Caco-2 (cell line): ENCODE data around the gene SLC35F6. TPM values are rescaled to one million over a fixed set of nuclear protein-coding genes. Genes with fewer than 3 reads are reported as not detected.

Source experiments
- BruUV-seq: library from RNA; stranded (reverse); fragments of 400-500 nt; replicated peaks from 2 replicates; lab custom pipeline; 2021; lab: Mats Ljungman, UMichigan
- CTCF ChIA-PET: fragments of 300-600 bp; sonication (Branson Sonifier 250); formaldehyde crosslinking; loops from one replicate; lab custom pipeline; 2022; ENCODE audit warnings: antibody characterized with exemption; lab: Charles Lee
- POLR2A ChIA-PET: fragments of 300-600 bp; sonication (Branson Sonifier 250); formaldehyde crosslinking; loops from one replicate; lab custom pipeline; 2022; ENCODE audit warnings: antibody characterized with exemption; lab: Charles Lee
- DNase-seq, 2 experiments: peaks; one replicate each; pipeline versions ENCODE4 v3.0.0 to v3.0.0-alpha.2; 2020 to 2022
- H3K27me3 ChIP-seq: replicated peaks from 2 replicates; pipeline ENCODE4 v1.6.0; 2011; ENCODE audit warnings: low read length; ENCODE audit not compliant: control insufficient read depth, insufficient read depth
- H3K36me3 ChIP-seq: 2 replicates; pipeline ENCODE4 v1.5.1; 2011; ENCODE audit warnings: low read length; ENCODE audit not compliant: control insufficient read depth, insufficient read depth
- H3K4me1 ChIP-seq: fragments of 250-450 bp; sonication (Bioruptor Pico); 2 replicates; pipeline ENCODE4 v1.5.1; 2020; ENCODE audit warnings: mild to moderate bottlenecking
- H3K4me3 ChIP-seq: 2 replicates; pipeline ENCODE4 v1.5.1; 2011; ENCODE audit warnings: low read depth, mild to moderate bottlenecking, control low read depth, low read length
- H3K9me3 ChIP-seq: fragments of 250-450 bp; sonication (Bioruptor Pico); 2 replicates; pipeline ENCODE4 v1.5.1; 2020; ENCODE audit warnings: mild to moderate bottlenecking, moderate library complexity
- H3K27ac Mint-ChIP-seq: one replicate; pipeline ENCODE4 v1.8.0; 2022; ENCODE audit warnings: mixed read lengths; ENCODE audit not compliant: unreplicated experiment
- H3K27me3 Mint-ChIP-seq: one replicate; pipeline ENCODE4 v1.8.0; 2022; ENCODE audit warnings: mixed read lengths; ENCODE audit not compliant: insufficient read depth, unreplicated experiment
- H3K36me3 Mint-ChIP-seq: one replicate; pipeline ENCODE4 v1.8.0; 2022; ENCODE audit warnings: mild to moderate bottlenecking, mixed read lengths; ENCODE audit not compliant: insufficient read depth, unreplicated experiment
- H3K4me1 Mint-ChIP-seq: one replicate; pipeline ENCODE4 v1.8.0; 2022; ENCODE audit warnings: low read depth, mixed read lengths; ENCODE audit not compliant: unreplicated experiment
- H3K4me3 Mint-ChIP-seq: one replicate; pipeline ENCODE4 v1.8.0; 2022; ENCODE audit warnings: mild to moderate bottlenecking, moderate library complexity, mixed read lengths; ENCODE audit not compliant: unreplicated experiment
- H3K9me3 Mint-ChIP-seq: one replicate; pipeline ENCODE4 v1.8.0; 2022; ENCODE audit warnings: mixed read lengths; ENCODE audit not compliant: unreplicated experiment
- CTCF ChIP-seq, 2 experiments: fragments of 200-600 bp in 1 of 2; IDR thresholded peaks; 1 replicate in 1 of 2; 2 replicates in 1 of 2; pipeline versions ENCODE4 v1.5.1 to v1.8.0; 2011 to 2022; ENCODE audit warnings: antibody characterized with exemption in 1 of 2, control low read depth in 1 of 2, inconsistent platforms in 1 of 2, low read depth in 1 of 2, low read length in 1 of 2, mild to moderate bottlenecking in 1 of 2, moderate library complexity in 1 of 2; ENCODE audit not compliant: insufficient read depth in 1 of 2, severe bottlenecking in 1 of 2, unreplicated experiment in 1 of 2
- intact Hi-C: fragments of 100-400 bp; cut with micrococcal nuclease; formaldehyde crosslinking; loops from one replicate; pipeline ENCODE4 v1.10.0; 2022; ENCODE audit not compliant: unreplicated experiment
- total RNA-seq: library from RNA; stranded (reverse); gene quantifications from 2 replicates; pipeline ENCODE4 v1.2.3, GENCODE V29; 2022

The SLC35F6 gene
- total RNA-seq, 1 experiment from 2014 or later: 45.7 TPM

GRCh38 chr2:26726228-26726627 lies 37.9 kb upstream of the SLC35F6 start:
- H3K9me3 ChIP-seq: no peaks in the 10 kb centered on the region
- no peaks in the 10 kb centered on the region for H3K36me3 ChIP-seq
- no peaks in the 10 kb centered on the region for H3K4me1 Mint-ChIP-seq
- intact Hi-C loops: no loop called here
- BruUV-seq: no TSS peak
- POLR2A ChIA-PET: interaction anchor here (0.5 kb wide), 1 partner anchor 48 kb away, joined by 4 read pairs; no protein-coding TSS in a partner anchor
- H3K27me3 Mint-ChIP-seq: no peaks in the 10 kb centered on the region
- H3K4me3 Mint-ChIP-seq: no peak overlapping the region
- TF ChIP-seq CTCF (IDR thresholded peaks at IDR 0.05; ENCODE audit: insufficient read depth in 1 of 2, low read depth in 1 of 2, low read length in 1 of 2, severe bottlenecking in 1 of 2, unreplicated experiment in 1 of 2): no peak
- H3K4me3 ChIP-seq: no peak overlapping the region
- CTCF ChIA-PET: no interaction called here
- no peak overlapping the region for H3K27ac Mint-ChIP-seq
- no peaks in the 10 kb centered on the region for H3K9me3 Mint-ChIP-seq
- H3K36me3 Mint-ChIP-seq: peaks cover 5% of the 10 kb centered on the region
- H3K4me1 ChIP-seq: peaks cover 10% of the 10 kb centered on the region
- no peaks in the 10 kb centered on the region for H3K27me3 ChIP-seq
- no peak for DNase-seq

GRCh38 chr2:26727641-26728561 lies 36.2 kb upstream of the SLC35F6 start:
- CTCF ChIA-PET: no interaction called here
- H3K27me3 Mint-ChIP-seq: no peaks in the 10 kb centered on the region
- H3K4me3 Mint-ChIP-seq: no peak overlapping the region
- DNase-seq: no peak
- no peaks in the 10 kb centered on the region for H3K4me1 Mint-ChIP-seq
- POLR2A ChIA-PET: no interaction called here
- intact Hi-C loops: no loop called here
- no peak overlapping the region for H3K4me3 ChIP-seq
- H3K9me3 Mint-ChIP-seq: no peaks in the 10 kb centered on the region
- H3K27me3 ChIP-seq: no peaks in the 10 kb centered on the region
- no peak for TF ChIP-seq CTCF (IDR thresholded peaks at IDR 0.05; ENCODE audit: insufficient read depth in 1 of 2, low read depth in 1 of 2, low read length in 1 of 2, severe bottlenecking in 1 of 2, unreplicated experiment in 1 of 2)
- H3K4me1 ChIP-seq: no peaks in the 10 kb centered on the region
- H3K36me3 ChIP-seq: no peaks in the 10 kb centered on the region
- H3K9me3 ChIP-seq: no peaks in the 10 kb centered on the region
- peaks cover 5% of the 10 kb centered on the region for H3K36me3 Mint-ChIP-seq
- no peak overlapping the region for H3K27ac Mint-ChIP-seq
- BruUV-seq: no TSS peak

- ChIA-PET CTCF (no interaction called here), POLR2A (no interaction called here)
- Mint-ChIP-seq H3K27ac (no peak overlapping the region), H3K4me1 (no peaks in the 10 kb centered on the region), H3K27me3 (peaks cover 3% of the 10 kb centered on the region), H3K9me3 (no peaks in the 10 kb centered on the region), H3K36me3 (peaks cover 5% of the 10 kb centered on the region), H3K4me3 (no peak overlapping the region)
- no peak for DNase-seq
- Histone ChIP-seq H3K27me3 (no peaks in the 10 kb centered on the region), H3K4me1 (no peaks in the 10 kb centered on the region), H3K4me3 (no peak overlapping the region), H3K9me3 (no peaks in the 10 kb centered on the region), H3K36me3 (no peaks in the 10 kb centered on the region)
- intact Hi-C loops: no loop called here
- BruUV-seq: no TSS peak
- no peak for TF ChIP-seq CTCF (IDR thresholded peaks at IDR 0.05; ENCODE audit: insufficient read depth in 1 of 2, low read depth in 1 of 2, low read length in 1 of 2, severe bottlenecking in 1 of 2, unreplicated experiment in 1 of 2)
Measured at GRCh38 chr2:26729311-26729710, 34.8 kb upstream of the SLC35F6 start.
